HEK293 (cell line): ENCODE results near the gene CCDC190.

ENCODE experiments used
- CTCF ChIA-PET: fragments of 350-600 bp; formaldehyde crosslinking; extraction: SDS; loops from one replicate; lab custom pipeline; 2021; ENCODE audit warnings: antibody characterized with exemption; lab: Yijun Ruan, JAX
- POLR2A ChIA-PET: fragments of 300-600 bp; formaldehyde crosslinking; extraction: SDS; loops from one replicate; lab custom pipeline; 2020; ENCODE audit warnings: antibody characterized with exemption, inconsistent platforms; lab: Yijun Ruan, JAX
- H3K27ac ChIP-seq: fragments of 200-500 bp; sonication (Bioruptor generic); 2 replicates; pipeline ENCODE4 v1.5.1; 2014; ENCODE audit warnings: low read depth, low read length, control low read depth, inconsistent platforms; ENCODE audit errors: extremely low read depth
- H3K36me3 ChIP-seq, 2 experiments: fragments of 200-500 bp in 1 of 2; sonication (Bioruptor generic) in 1 of 2; 1 replicate in 1 of 2; 2 replicates in 1 of 2; pipeline ENCODE4 v1.5.1; 2014 to 2017; ENCODE audit warnings: inconsistent platforms in 2 of 2, low read length in 2 of 2; ENCODE audit not compliant: control insufficient read depth in 2 of 2, insufficient read depth in 1 of 2
- H3K4me1 ChIP-seq: fragments of 200-500 bp; sonication (Bioruptor generic); 2 replicates; pipeline ENCODE4 v1.5.1; 2014; ENCODE audit warnings: mild to moderate bottlenecking, low read length, inconsistent platforms; ENCODE audit not compliant: control insufficient read depth, insufficient read depth
- H3K4me3 ChIP-seq: 2 replicates; pipeline ENCODE4 v1.5.1; 2011; ENCODE audit warnings: low read depth, mild to moderate bottlenecking, control low read depth, low read length, moderate library complexity
- H3K9me3 ChIP-seq: fragments of 200-500 bp; sonication (Bioruptor generic); 2 replicates; pipeline ENCODE4 v1.5.1; 2014; ENCODE audit warnings: low read depth, low read length, inconsistent platforms; ENCODE audit not compliant: control insufficient read depth, insufficient read depth
- AEBP2 ChIP-seq: fragments of 450-650 bp; formaldehyde crosslinking; IDR thresholded peaks from 2 replicates; pipeline ENCODE4 v1.5.1; 2016; ENCODE audit warnings: missing biosample characterization, missing genetic modification characterization, borderline replicate concordance
- SCRT2 ChIP-seq: fragments of 450-650 bp; formaldehyde crosslinking; IDR thresholded peaks from 2 replicates; pipeline ENCODE4 v1.5.1; 2016; ENCODE audit warnings: missing biosample characterization, missing genetic modification characterization
- ZFHX2 ChIP-seq: fragments of 450-650 bp; formaldehyde crosslinking; conservative IDR thresholded peaks from 2 replicates; pipeline ENCODE4 v1.5.1; 2016; ENCODE audit warnings: missing biosample characterization, missing genetic modification characterization
- ZFP37 ChIP-seq: fragments of 450-650 bp; formaldehyde crosslinking; IDR thresholded peaks from 2 replicates; pipeline ENCODE4 v1.5.1; 2016; ENCODE audit warnings: missing biosample characterization, missing genetic modification characterization
- ZNF16 ChIP-seq: fragments of 450-650 bp; formaldehyde crosslinking; IDR thresholded peaks from 2 replicates; pipeline ENCODE4 v1.5.1; 2016; ENCODE audit warnings: low read depth, missing biosample characterization, missing genetic modification characterization
- ZNF175 ChIP-seq: fragments of 450-650 bp; formaldehyde crosslinking; IDR thresholded peaks from 2 replicates; pipeline ENCODE4 v1.5.1; 2016; ENCODE audit warnings: missing biosample characterization, missing genetic modification characterization
- ZNF302 ChIP-seq: fragments of 450-650 bp; formaldehyde crosslinking; IDR thresholded peaks from 2 replicates; pipeline ENCODE4 v1.5.1; 2016; ENCODE audit warnings: missing biosample characterization, missing genetic modification characterization, low read depth
- ZNF423 ChIP-seq: fragments of 450-650 bp; formaldehyde crosslinking; IDR thresholded peaks from 2 replicates; pipeline ENCODE4 v1.5.1; 2016; ENCODE audit warnings: missing biosample characterization, missing genetic modification characterization
- ZNF529 ChIP-seq: fragments of 450-650 bp; formaldehyde crosslinking; IDR thresholded peaks from 2 replicates; pipeline ENCODE4 v1.5.1; 2017; ENCODE audit warnings: missing genetic modification characterization, missing biosample characterization; ENCODE audit not compliant: insufficient replicate concordance
- ZNF654 ChIP-seq: fragments of 450-650 bp; formaldehyde crosslinking; IDR thresholded peaks from 2 replicates; pipeline ENCODE4 v1.5.1; 2016; ENCODE audit warnings: low read depth, missing biosample characterization, missing genetic modification characterization
- ZNF843 ChIP-seq: fragments of 450-650 bp; formaldehyde crosslinking; IDR thresholded peaks from 2 replicates; pipeline ENCODE4 v1.5.1; 2016; ENCODE audit warnings: missing biosample characterization, missing genetic modification characterization
- ZSCAN16 ChIP-seq: fragments of 450-650 bp; formaldehyde crosslinking; IDR thresholded peaks from 2 replicates; pipeline ENCODE4 v1.5.1; 2016; ENCODE audit warnings: missing biosample characterization, missing genetic modification characterization
- ZSCAN23 ChIP-seq: fragments of 450-650 bp; formaldehyde crosslinking; IDR thresholded peaks from 2 replicates; pipeline ENCODE4 v1.5.1; 2016; ENCODE audit warnings: missing biosample characterization, missing genetic modification characterization
- TF ChIP-seq, protein P1 (sequence below): fragments of 450-650 bp; formaldehyde crosslinking; IDR thresholded peaks from 2 replicates; pipeline ENCODE4 v1.5.1; 2016; ENCODE audit warnings: missing biosample characterization, missing genetic modification characterization
- TF ChIP-seq, protein P2 (sequence below): fragments of 450-650 bp; formaldehyde crosslinking; IDR thresholded peaks from 2 replicates; pipeline ENCODE4 v1.5.1; 2016; ENCODE audit warnings: missing biosample characterization, missing genetic modification characterization
- TF ChIP-seq, protein P3 (sequence below): fragments of 450-650 bp; formaldehyde crosslinking; IDR thresholded peaks from 2 replicates; pipeline ENCODE4 v1.5.1; 2016; ENCODE audit warnings: missing biosample characterization, missing genetic modification characterization

The CCDC190 gene

DNA sequence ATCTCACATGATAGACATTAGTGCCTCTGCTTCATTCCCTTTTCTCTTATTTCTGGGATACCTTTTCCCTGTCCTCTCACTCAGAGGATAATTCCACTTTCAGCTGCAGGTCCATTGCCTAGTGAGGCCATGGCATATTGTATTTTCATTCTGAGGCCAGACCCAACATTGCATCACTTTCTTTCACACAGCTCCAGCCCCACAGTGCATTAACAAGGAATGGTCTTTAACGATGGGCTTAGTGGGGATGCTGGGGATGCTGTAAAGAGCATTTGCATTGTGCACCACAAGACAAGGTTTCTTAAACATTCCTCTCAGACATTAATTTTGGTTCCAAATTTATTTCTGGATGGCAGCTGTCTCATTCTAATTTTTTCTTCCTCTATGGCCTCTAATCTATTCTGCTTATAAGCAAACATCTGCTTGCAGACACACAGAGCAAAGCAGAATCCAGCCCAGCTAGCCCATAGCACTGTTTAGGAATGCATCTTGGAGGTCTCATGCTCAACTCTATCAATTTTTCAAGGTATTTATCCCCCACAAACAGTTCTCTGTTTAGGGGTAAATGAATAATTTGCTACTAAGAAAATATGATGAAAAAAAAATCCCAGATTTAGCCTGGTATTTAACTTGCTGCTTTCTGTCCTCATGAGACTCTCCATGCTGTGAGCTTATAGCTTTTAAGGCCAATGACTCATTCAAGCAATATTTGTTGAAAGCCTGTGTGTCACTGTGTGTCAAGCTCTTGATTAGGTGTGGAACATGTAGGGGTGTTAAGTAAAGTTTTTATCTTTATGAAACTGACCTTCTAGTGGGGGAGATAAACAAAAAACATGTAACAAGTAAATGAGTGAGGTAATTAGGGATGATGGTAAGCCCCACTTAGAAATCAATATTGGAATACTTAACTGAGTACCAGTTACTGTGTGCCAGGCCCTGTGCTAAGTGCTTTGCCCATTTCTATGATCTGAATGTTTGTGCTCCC, 44.5 kb upstream of the CCDC190 start (continued):
- TF ChIP-seq, protein P1, sequence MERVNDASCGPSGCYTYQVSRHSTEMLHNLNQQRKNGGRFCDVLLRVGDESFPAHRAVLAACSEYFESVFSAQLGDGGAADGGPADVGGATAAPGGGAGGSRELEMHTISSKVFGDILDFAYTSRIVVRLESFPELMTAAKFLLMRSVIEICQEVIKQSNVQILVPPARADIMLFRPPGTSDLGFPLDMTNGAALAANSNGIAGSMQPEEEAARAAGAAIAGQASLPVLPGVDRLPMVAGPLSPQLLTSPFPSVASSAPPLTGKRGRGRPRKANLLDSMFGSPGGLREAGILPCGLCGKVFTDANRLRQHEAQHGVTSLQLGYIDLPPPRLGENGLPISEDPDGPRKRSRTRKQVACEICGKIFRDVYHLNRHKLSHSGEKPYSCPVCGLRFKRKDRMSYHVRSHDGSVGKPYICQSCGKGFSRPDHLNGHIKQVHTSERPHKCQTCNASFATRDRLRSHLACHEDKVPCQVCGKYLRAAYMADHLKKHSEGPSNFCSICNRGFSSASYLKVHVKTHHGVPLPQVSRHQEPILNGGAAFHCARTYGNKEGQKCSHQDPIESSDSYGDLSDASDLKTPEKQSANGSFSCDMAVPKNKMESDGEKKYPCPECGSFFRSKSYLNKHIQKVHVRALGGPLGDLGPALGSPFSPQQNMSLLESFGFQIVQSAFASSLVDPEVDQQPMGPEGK (tag by site-specific recombination), result no peak
- TF ChIP-seq ZNF654, result no peak
- TF ChIP-seq, protein P2, sequence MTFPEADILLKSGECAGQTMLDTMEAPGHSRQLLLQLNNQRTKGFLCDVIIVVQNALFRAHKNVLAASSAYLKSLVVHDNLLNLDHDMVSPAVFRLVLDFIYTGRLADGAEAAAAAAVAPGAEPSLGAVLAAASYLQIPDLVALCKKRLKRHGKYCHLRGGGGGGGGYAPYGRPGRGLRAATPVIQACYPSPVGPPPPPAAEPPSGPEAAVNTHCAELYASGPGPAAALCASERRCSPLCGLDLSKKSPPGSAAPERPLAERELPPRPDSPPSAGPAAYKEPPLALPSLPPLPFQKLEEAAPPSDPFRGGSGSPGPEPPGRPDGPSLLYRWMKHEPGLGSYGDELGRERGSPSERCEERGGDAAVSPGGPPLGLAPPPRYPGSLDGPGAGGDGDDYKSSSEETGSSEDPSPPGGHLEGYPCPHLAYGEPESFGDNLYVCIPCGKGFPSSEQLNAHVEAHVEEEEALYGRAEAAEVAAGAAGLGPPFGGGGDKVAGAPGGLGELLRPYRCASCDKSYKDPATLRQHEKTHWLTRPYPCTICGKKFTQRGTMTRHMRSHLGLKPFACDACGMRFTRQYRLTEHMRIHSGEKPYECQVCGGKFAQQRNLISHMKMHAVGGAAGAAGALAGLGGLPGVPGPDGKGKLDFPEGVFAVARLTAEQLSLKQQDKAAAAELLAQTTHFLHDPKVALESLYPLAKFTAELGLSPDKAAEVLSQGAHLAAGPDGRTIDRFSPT (tag by site-specific recombination), result peak; percentile 86
- TF ChIP-seq, protein P3, sequence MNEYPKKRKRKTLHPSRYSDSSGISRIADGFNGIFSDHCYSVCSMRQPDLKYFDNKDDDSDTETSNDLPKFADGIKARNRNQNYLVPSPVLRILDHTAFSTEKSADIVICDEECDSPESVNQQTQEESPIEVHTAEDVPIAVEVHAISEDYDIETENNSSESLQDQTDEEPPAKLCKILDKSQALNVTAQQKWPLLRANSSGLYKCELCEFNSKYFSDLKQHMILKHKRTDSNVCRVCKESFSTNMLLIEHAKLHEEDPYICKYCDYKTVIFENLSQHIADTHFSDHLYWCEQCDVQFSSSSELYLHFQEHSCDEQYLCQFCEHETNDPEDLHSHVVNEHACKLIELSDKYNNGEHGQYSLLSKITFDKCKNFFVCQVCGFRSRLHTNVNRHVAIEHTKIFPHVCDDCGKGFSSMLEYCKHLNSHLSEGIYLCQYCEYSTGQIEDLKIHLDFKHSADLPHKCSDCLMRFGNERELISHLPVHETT (tag by site-specific recombination), result 0 out of 2 replicates have a peak, but pooled peaks have one; percentile 40

- POLR2A ChIA-PET, result interaction anchor here (1.0 kb wide), 1 partner anchor 60 kb away, joined by 3 read pairs; no protein-coding TSS in a partner anchor
- H3K4me3 ChIP-seq, result no peak overlapping the region
- CTCF ChIA-PET, result interaction anchor here (0.7 to 1.2 kb wide), 3 partner anchors 12 to 165 kb away, joined by 3 to 4 read pairs (median 3); partner anchors contain the start of gene RGS4
- no peaks in the 10 kb centered on the region for H3K9me3 ChIP-seq
- no peak overlapping the region for H3K27ac ChIP-seq
- no peaks in the 10 kb centered on the region for H3K36me3 ChIP-seq
- peaks cover 2% of the 10 kb centered on the region; the same call in 1 of the 2 replicates for H3K4me1 ChIP-seq
- no peak for TF ChIP-seq ZNF302 (tag by site-specific recombination)
- TF ChIP-seq ZNF529, result no peak
- no peak for TF ChIP-seq ZSCAN23
- no peak for TF ChIP-seq ZFP37 (tag by site-specific recombination)
- no peak for TF ChIP-seq ZNF423
- no peak for TF ChIP-seq ZFHX2 (tag by site-specific recombination)
- TF ChIP-seq ZNF175, result no peak
- TF ChIP-seq SCRT2, result no peak
- no peak for TF ChIP-seq ZSCAN16 (tag by site-specific recombination)
- TF ChIP-seq ZNF16, result no peak
- no peak for TF ChIP-seq AEBP2 (tag by site-specific recombination)
- TF ChIP-seq ZNF843, result no peak
Observed at GRCh38 chr1:162904579-162904978, 43.6 kb upstream of the CCDC190 start.
